Measurements from ENCODE around the gene ZNF333. TPM values are rescaled to one million over a fixed set of nuclear protein-coding genes. Genes with fewer than 3 reads are reported as not detected.

ZNF333 gene
- 1 to 10 TPM; 5.3 to 7.3 TPM for total RNA-seq
- long read RNA-seq, partial matches to known transcripts, result 1 of 4 reads
- long read RNA-seq, other reads (novel, unspliced or antisense), result 3 of 4 reads

DNA sequence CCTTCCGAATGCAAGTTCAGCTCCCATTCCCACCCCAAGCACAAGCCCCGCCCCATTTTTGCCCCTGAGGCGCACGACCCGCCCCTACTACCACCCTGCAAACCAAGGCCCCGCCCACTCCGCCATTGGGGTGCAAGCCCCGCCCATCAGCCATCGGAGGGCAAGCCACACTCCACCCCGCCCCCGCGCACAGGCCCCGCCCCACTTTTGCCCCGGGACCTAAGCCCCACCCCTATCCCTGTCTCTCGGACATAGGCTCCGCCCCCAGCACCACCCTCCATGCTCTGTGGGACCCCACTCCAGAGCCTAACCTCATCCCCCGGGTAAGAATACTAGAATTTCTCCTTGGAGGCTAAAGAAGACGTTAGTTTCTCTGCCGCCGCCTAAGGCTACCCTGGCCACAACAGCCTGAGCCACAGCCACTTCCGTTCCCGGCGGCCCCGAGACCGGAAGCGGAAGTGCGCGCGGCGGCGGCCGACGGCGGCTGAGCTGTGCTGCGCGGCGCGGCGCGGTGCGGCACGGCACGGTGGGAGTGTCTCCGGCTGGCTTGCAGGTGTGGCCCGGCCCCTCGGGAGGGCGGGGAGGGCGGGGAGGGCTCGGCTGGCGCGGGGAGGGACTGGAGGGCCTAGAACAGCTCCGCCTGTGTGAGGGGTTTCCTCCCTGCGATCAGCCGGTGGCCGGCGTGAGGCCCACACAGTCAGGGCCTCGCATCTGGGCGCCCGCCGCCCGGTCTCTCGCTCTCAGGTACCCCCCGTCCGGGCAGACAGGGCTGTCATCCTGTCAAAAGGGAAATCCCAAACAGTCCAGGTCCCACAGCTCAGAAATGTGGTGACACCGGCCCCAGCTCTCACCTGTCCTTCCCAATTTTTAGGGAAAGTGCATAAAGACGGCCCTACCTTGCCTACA lies at the start of gene ZNF333:
ZNF333 (plus strand) TSS at position 451 of the 906 bp plus-strand sequence. CDS start 3,444 bp downstream, outside the sequence.
- intact Hi-C loops (cut with DNase I, micrococcal nuclease), result loop anchor here in 1 of 2 donors (5.0 kb wide), 1 partner anchor 118 kb away; the partner anchor contains the start of gene NDUFB7
- ATAC-seq (peak; percentile 97), DNase-seq (peak; percentile 97 to 100)

DNA sequence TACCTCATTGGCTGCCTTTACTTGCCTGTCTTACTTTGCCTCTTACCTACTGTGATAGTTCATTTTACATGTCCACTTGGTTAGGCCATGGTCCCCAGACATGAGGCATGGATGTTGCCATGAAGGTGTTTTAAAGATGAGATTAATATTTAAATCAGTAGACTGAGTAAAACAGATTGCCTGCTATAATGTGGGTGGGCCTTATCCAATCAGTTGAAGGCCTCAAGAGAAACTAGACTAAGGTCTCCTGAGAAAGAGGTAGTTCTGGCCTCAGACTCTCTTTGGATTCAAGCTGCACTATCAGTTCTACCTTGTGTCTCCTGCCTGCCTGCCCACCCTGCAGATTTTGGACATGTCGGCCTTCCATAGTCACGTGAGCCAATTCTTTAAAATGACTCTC lies 41.3 kb upstream of the ZNF333 start:
- ATAC-seq (no peak), DNase-seq (no peak)
- intact Hi-C loops (cut with DNase I, micrococcal nuclease), result no loop called here

DNA sequence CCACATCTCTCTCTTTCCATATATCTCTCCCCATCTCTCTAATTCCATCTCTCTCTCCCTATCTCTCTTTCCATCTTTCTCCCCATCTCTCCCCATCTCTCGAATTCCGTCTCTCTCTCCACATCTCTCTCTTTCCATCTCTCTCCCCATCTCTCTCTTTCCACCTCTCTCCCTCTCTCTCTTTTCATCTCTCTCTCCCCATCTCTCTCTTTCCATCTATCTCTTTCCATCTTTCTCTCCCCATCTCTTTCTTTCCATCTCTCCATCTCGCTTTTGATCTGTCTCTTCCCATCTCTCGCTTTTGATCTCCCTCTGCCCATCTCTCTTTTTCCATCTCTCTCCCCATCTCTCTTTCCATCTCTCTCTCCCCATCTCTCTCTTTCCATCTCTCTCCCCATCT lies 40.8 kb upstream of the ZNF333 start:
- ATAC-seq, result no peak
- no peak for DNase-seq
- intact Hi-C loops (cut with DNase I, micrococcal nuclease), result no loop called here

GRCh38 chr19:14650161-14650560 lies 39.7 kb upstream of the ZNF333 start:
- ATAC-seq (no peak), DNase-seq (no peak)
- intact Hi-C loops (cut with DNase I, micrococcal nuclease), result no loop called here

DNA sequence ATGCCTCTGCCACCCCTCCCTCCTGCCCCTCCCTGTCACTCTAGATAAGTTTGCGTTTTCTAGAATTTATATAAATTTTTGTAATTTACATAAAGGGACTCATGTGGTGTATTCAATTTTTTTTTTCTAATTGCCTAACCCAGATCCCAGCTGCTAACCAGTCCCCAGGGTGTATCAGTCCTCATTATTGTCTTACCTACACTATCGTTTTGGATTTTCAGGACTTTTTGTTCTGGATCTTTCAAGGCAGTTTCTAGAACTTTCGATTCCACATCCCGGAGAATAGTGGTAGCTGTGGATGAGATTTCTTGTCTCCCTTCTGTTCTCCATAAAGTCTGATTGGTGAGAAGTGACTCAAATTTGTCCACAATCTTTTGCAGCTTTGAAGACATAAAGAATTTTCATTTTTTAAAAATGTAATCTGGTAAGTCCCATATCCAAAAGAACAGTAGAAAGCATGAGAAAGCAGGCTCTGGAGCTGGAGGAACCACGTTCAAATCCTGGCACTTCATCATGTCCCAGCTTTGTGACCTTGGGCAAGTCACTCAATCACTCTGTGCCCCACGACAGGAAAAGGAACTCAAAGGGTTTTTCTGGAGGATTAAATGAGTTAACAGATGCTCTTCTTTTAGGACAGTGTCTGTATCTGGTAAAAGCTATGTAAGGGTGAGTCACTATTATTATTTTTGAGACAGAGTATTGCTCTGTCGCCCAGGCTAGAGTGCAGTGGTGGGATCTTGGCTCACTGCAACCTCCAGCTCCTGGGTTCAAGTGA lies 34.9 kb upstream of the ZNF333 start:
- intact Hi-C loops (cut with DNase I, micrococcal nuclease), result no loop called here
- DNase-seq, result no peak
- no peak for ATAC-seq

GRCh38 chr19:14655726-14656125 lies 34.1 kb upstream of the ZNF333 start:
- no peak for DNase-seq
- no peak for ATAC-seq
- intact Hi-C loops (cut with DNase I, micrococcal nuclease), result no loop called here

DNA sequence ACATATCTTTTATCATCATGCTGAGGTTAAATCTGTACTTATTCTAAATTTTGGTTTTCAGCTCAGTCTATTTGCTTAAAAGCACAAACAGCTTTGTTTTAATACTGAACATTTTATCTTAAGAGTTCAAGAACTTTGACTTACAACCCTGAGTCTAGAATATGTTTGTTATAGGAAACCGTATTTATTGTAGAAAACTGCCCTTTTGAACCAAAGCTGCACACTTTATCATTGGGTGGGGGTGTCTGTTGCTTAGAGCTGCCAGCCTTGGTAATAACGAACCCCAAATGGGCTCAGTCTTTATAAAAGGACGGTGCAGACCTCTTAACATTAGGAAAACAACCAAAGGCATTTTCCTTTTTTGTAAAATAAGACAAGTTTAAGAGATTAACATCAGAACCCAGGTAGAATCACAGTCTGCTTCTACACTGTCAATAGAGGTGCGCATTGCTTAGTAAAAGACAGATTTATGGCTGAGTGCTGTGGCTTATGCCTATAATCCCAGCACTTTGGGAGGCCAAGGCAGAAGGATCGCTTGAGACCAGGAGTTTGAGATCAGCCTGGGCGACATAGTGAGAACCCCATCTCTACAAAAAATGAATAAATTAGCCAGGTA lies 29.9 kb upstream of the ZNF333 start:
- intact Hi-C loops (cut with DNase I, micrococcal nuclease), result no loop called here
- ATAC-seq (no peak), DNase-seq (no peak)

- no peak for ATAC-seq
- DNase-seq, result no peak
- intact Hi-C loops (cut with DNase I, micrococcal nuclease), result no loop called here
Observed at GRCh38 chr19:14661372-14661924, 28.4 kb upstream of the ZNF333 start.

DNA sequence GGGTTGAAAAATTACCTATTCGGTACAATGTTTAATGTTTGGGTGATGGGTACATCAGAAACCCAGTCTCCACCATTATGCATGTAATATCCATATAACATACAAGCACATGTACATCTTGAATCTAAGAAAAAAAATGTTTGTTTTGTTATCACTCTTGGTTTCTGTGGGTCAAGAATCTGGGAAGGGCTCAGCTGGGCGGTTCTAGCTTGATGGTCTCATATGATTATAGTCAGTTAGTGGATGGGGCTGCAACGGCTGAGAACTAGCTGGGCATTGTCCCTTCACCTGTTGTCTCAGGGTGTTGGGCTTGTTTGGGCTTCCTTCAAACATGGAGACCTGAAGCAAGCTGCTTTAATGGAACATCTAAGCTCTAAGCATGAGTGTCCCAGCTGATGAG lies 19.9 kb upstream of the ZNF333 start:
- ATAC-seq (no peak), DNase-seq (no peak)
- intact Hi-C loops (cut with DNase I, micrococcal nuclease), result no loop called here

GRCh38 chr19:14670408-14670807 lies 19.4 kb upstream of the ZNF333 start:
- intact Hi-C loops (cut with DNase I, micrococcal nuclease), result no loop called here
- ATAC-seq (no peak), DNase-seq (no peak)

GRCh38 chr19:14672188-14672872 lies 17.5 kb upstream of the ZNF333 start:
- DNase-seq (no peak), ATAC-seq (no peak)
- intact Hi-C loops (cut with DNase I, micrococcal nuclease), result no loop called here

DNA sequence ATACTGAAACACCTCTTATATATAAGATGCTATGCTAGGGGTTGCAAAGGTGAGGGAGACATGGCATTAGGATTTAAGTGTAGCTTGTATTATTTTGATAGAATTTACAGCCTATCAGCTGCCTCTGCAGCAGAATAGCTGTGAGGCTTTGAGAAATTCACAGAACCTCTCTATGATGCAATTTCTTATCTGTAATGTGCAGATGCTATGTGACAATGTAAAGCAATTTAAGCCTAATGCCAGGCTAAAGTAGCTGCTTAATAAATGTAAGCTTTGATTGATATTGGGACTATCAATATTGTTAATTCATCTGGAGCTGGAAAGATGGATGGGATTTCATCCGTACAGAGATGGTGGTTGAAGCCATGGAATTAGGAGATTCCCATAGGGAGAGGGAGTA lies 16.8 kb upstream of the ZNF333 start:
- intact Hi-C loops (cut with DNase I, micrococcal nuclease), result no loop called here
- no peak for ATAC-seq
- no peak for DNase-seq

DNA sequence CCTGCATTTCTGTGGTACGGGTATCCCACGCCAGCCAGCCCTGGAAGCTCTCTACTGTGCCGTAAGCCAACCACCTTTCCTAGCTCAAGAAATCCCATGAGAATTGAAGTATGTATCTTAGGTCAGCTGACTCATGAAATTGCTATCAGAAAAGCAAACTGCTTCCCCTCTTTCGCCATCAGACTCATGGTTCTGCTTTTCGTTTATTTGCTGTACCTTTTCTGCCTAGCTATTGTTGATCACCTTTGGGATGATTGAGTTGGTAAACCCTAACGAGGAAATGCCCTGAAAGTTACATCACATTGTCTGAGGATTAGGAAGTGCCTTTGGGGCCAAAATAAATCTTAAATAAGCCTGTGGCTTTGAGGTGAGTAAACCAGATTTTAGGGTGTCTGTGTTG lies 15.1 kb upstream of the ZNF333 start, which contains the start of gene ADGRE3:
ADGRE3 (minus strand) TSS at position 81 of the 400 bp plus-strand sequence; CDS start at position 7, 74 bp downstream.
- intact Hi-C loops (cut with DNase I, micrococcal nuclease), result no loop called here
- ATAC-seq (no peak), DNase-seq (no peak)

DNA sequence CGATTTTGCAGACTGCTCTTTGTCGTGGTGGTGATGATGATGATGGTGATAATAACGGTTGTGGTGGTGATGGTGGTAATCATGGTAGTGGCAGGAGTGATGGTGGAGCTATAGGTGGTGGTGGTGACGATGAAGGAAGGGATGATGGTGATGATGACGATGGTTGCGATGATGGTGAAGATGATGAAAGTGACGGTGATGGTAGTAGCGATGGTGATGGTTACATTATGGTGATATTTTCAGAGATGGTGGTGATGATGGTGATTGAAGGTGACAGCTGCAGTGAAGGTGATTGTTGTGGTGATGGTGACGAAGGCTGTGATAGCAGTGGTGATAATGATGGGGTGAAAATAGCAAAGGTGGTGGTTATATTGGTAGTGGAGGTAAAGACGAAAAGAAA lies 13.1 kb upstream of the ZNF333 start:
- DNase-seq (no peak), ATAC-seq (no peak)
- intact Hi-C loops (cut with DNase I, micrococcal nuclease), result no loop called here

DNA sequence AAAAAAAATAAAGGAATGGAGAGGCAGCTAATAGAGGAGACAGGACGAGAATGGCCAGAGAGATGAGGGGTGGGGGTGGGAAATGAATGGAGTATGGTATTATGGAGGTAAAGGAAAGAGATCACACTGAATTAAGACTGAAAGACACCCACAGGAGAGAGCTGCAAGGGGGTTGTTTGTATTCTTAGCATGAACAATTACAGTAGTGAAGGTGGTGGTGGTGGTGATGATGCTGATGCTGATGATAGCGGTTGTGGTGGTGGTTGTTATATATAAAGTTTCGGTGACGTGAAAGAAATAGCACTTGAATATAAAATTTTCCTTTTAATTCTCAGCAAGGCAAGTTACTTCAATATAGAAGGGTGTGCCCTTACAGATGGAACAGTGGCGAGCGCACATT lies 12.4 kb upstream of the ZNF333 start:
- intact Hi-C loops (cut with DNase I, micrococcal nuclease), result no loop called here
- ATAC-seq, result no peak
- no peak for DNase-seq

DNA sequence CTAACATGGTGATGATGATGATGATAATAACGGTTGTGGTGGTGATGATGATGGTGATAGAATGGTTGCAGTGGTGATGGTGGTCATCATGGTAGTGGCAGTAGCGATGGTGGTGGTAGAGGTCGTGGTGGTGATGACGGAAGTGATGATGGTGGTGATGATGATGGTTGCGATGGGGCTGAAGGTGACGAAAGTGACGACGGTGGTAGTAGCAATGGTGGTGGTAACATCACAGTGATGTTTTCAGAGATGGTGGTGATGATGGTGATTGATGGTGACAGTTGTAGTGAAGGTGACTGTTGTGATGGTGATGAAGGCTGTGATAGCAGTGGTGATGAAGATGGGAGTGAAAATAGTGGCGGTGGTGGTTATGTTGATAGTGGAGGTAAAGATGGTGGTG lies 11.6 kb upstream of the ZNF333 start:
- ATAC-seq, result no peak
- intact Hi-C loops (cut with DNase I, micrococcal nuclease), result no loop called here

GRCh38 chr19:14682084-14682483 lies 7.8 kb upstream of the ZNF333 start:
- ATAC-seq, result no peak
- intact Hi-C loops (cut with DNase I, micrococcal nuclease), result no loop called here
- DNase-seq, result no peak

More for the DNA sequence above, 11.6 kb upstream of the ZNF333 start:
- DNase-seq, result no peak

DNA sequence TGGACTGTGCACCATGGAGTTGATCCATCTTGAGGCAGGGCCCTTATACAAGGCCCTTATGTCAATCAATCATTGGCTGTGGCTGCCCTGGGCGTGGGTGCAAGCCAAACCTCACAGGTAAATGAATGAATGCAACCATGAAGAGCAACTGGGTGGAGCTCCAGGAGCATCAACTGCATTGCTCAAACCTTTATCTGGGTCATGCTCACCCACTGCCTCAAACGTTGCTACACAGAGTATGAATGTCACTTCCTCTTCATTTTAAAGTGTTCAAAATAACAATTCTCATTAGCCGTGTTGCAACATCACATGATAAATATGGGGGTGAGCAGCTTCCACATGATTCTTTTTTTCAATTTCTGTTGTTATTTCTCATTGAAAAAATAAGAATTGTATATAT lies 6.4 kb upstream of the ZNF333 start:
- ATAC-seq (no peak), DNase-seq (no peak)
- intact Hi-C loops (cut with DNase I, micrococcal nuclease), result no loop called here

Measured in left colon (tissue), 2 donors.